H1 (cell line): ENCODE measurements around the gene BRSK2.

Source experiments
- CEBPB ChIP-seq: IDR thresholded peaks from 2 replicates; pipeline ENCODE4 v1.6.1; 2012; ENCODE audit warnings: low read depth, low read length
- CHD1 ChIP-seq: IDR thresholded peaks from 2 replicates; pipeline ENCODE4 v1.6.1; 2012; ENCODE audit warnings: low read depth, low read length, improper control_type of control experiment
- CTCF ChIP-seq, 3 experiments: IDR thresholded peaks; 1 replicate in 2 of 3; 2 replicates in 1 of 3; pipeline versions ENCODE4 v1.5.1 to v1.6.1; 2011; ENCODE audit warnings: low read length in 3 of 3, mild to moderate bottlenecking in 3 of 3, inconsistent platforms in 2 of 3, low read depth in 1 of 3, moderate library complexity in 1 of 3; ENCODE audit not compliant: insufficient read depth in 1 of 3; ENCODE audit errors: control extremely low read depth in 1 of 3
- GABPA ChIP-seq: IDR thresholded peaks from 2 replicates; pipeline ENCODE4 v1.6.1; 2011; ENCODE audit warnings: mild to moderate bottlenecking, low read length, moderate library complexity, borderline replicate concordance; ENCODE audit not compliant: insufficient read depth
- GTF2F1 ChIP-seq: IDR thresholded peaks from 2 replicates; pipeline ENCODE4 v1.6.1; 2012; ENCODE audit warnings: low read depth, low read length, improper control_type of control experiment, borderline replicate concordance
- MAFK ChIP-seq: IDR thresholded peaks from 2 replicates; pipeline ENCODE4 v1.6.1; 2012; ENCODE audit warnings: low read depth, mild to moderate bottlenecking, improper control_type of control experiment, low read length
- NRF1 ChIP-seq: IDR thresholded peaks from 2 replicates; pipeline ENCODE4 v1.6.1; 2011; ENCODE audit warnings: mild to moderate bottlenecking, low read depth, low read length, improper control_type of control experiment
- RBBP5 ChIP-seq: IDR thresholded peaks from 2 replicates; pipeline ENCODE4 v1.7.1; 2012; ENCODE audit warnings: low read depth, mild to moderate bottlenecking, inconsistent platforms, low read length, moderate library complexity, borderline replicate concordance
- YY1 ChIP-seq: IDR thresholded peaks from 2 replicates; pipeline ENCODE4 v1.6.1; 2011; ENCODE audit warnings: low read depth, mild to moderate bottlenecking, low read length

GRCh38 chr11:1361882-1362281 lies 27.9 kb upstream of the BRSK2 start:
- no peak for TF ChIP-seq CTCF (IDR thresholded peaks at IDR 0.05; ENCODE audit: control extremely low read depth in 1 of 3, insufficient read depth in 1 of 3, low read depth in 1 of 3, low read length in 3 of 3)
- TF ChIP-seq NRF1, result no peak
- no peak for TF ChIP-seq YY1
- TF ChIP-seq CEBPB, result no peak
- no peak for TF ChIP-seq RBBP5
- TF ChIP-seq CHD1, result no peak
- no peak for TF ChIP-seq MAFK
- no peak for TF ChIP-seq GTF2F1
- TF ChIP-seq GABPA, result no peak
